ENCODE data around the gene CYSTM1.

- no peak for TF ChIP-seq CTCF (conservative IDR thresholded peaks at IDR 0.05)
- no peak for TF ChIP-seq EZH2 (IDR thresholded peaks at IDR 0.05; ENCODE audit: low read depth)
These were observed 12.2 kb upstream of the CYSTM1 start for GRCh38 chr5:140162781-140163180.
